Left lung (tissue), 14 donors: Measurements from ENCODE around the gene MMAB. TPM values are rescaled to one million over a fixed set of nuclear protein-coding genes. Genes with fewer than 3 reads are reported as not detected.
A peak's percentile ranks its signal among the peaks of the same experiment; 100 is the strongest.

Experiments
- ATAC-seq: fragments of 200-7000 bp; cut with Tn5 transposase; one replicate; pipeline ENCODE4 v1.9.1; 2020; ENCODE audit warnings: moderate library complexity
- DNase-seq, 4 donors: peaks; one replicate each; pipeline ENCODE4 v3.0.0-alpha.2; 2013 to 2020
- H3K27ac ChIP-seq, 2 donors: fragments of 200-600 bp; sonication (generic) in 1 of 2; one replicate each; pipeline versions ENCODE4 v1.5.0 to v1.8.0; 2020 to 2021
- H3K27me3 ChIP-seq, 2 donors: fragments of 200-600 bp; sonication (generic) in 1 of 2; one replicate each; pipeline versions ENCODE4 v1.5.0 to v1.8.0; 2020 to 2021
- H3K36me3 ChIP-seq, 2 donors: fragments of 200-600 bp; sonication (generic) in 1 of 2; one replicate each; pipeline versions ENCODE4 v1.5.0 to v1.8.0; 2020 to 2021
- H3K4me1 ChIP-seq, 2 donors: fragments of 200-600 bp; one replicate each; pipeline ENCODE4 v1.8.0; 2021
- H3K4me3 ChIP-seq, 2 donors: fragments of 200-600 bp; sonication (generic) in 1 of 2; one replicate each; pipeline versions ENCODE4 v1.5.0 to v1.8.0; 2020 to 2021; ENCODE audit warnings: mild to moderate bottlenecking in 1 of 2
- H3K9me3 ChIP-seq, 2 donors: fragments of 200-600 bp; sonication (generic) in 1 of 2; one replicate each; pipeline versions ENCODE4 v1.5.0 to v1.8.0; 2020 to 2021
- intact Hi-C, 2 donors: fragments of 100-400 bp; cut with DNase I; formaldehyde crosslinking; loops; one replicate each; pipeline versions ENCODE4 v1.11.2 to v1.14.2; 2022
- long read RNA-seq, 12 donors: library from polyadenylated mRNA in 2 of 12; unstranded in 2 of 12; transcript quantifications; one replicate each; pipeline ENCODE4 v2.0.0 and lab custom pipeline, GENCODE V29; 2019 to 2026
- polyA plus RNA-seq, 6 donors: library from polyadenylated mRNA; unstranded; fragments of 120-200 nt; gene quantifications; one replicate each; pipeline ENCODE4 v1.2.1, GENCODE V29; 2013; ENCODE audit not compliant: insufficient read length in 6 of 6
- total RNA-seq, 2 donors: library from RNA; stranded (reverse); fragmentation: NEBNext Ultra II Directional; extraction: Animal tissue kit (Norgen Biotek cat#: 25700); gene quantifications; one replicate each; pipeline ENCODE4 v1.2.1, GENCODE V29; 2021
- TF ChIP-seq, protein P1 (sequence below), 2 donors: fragments of 200-600 bp; sonication (generic) in 1 of 2; IDR thresholded peaks; one replicate each; pipeline versions ENCODE4 v1.5.0 to v1.8.0; 2021; ENCODE audit warnings: antibody characterized with exemption in 2 of 2
- donor health status: DM: no; HTN: yes; CAD: no.
- donor health status: DM: no; HTN: no; CAD: no.

Gene MMAB
- total RNA-seq (10 to 100 TPM; 43.9 to 76.1 TPM), polyA plus RNA-seq (10 to 100 TPM; 24.9 to 36.2 (median 28.7) TPM)
- long read RNA-seq, donor 1, full-length matches to known transcripts = 18 of 18 reads
- long read RNA-seq, donor 1, partial matches to known transcripts = 0 of 18 reads
- long read RNA-seq, donor 1, other reads (novel, unspliced or antisense) = 0 of 18 reads
- long read RNA-seq, donor 2, full-length matches to known transcripts = 8 of 14 reads
- long read RNA-seq, donor 2, partial matches to known transcripts = 0 of 14 reads
- long read RNA-seq, donor 2, other reads (novel, unspliced or antisense) = 6 of 14 reads
- long read RNA-seq, donor 3, full-length matches to known transcripts = 4 of 4 reads
- long read RNA-seq, donor 3, partial matches to known transcripts = 0 of 4 reads
- long read RNA-seq, donor 3, other reads (novel, unspliced or antisense) = 0 of 4 reads
- long read RNA-seq, donor 4, full-length matches to known transcripts = 30 of 39 reads
- long read RNA-seq, donor 4, partial matches to known transcripts = 3 of 39 reads
- long read RNA-seq, donor 4, other reads (novel, unspliced or antisense) = 6 of 39 reads
- long read RNA-seq, donor 5, full-length matches to known transcripts = 9 of 20 reads
- long read RNA-seq, donor 5, partial matches to known transcripts = 11 of 20 reads
- long read RNA-seq, donor 5, other reads (novel, unspliced or antisense) = 0 of 20 reads
- long read RNA-seq, donor 6, full-length matches to known transcripts = 16 of 16 reads
- long read RNA-seq, donor 6, partial matches to known transcripts = 0 of 16 reads
- long read RNA-seq, donor 6, other reads (novel, unspliced or antisense) = 0 of 16 reads
- long read RNA-seq, donor 7, full-length matches to known transcripts = 11 of 11 reads
- long read RNA-seq, donor 7, partial matches to known transcripts = 0 of 11 reads
- long read RNA-seq, donor 7, other reads (novel, unspliced or antisense) = 0 of 11 reads
- long read RNA-seq, donor 8, full-length matches to known transcripts = 7 of 7 reads
- long read RNA-seq, donor 8, partial matches to known transcripts = 0 of 7 reads
- long read RNA-seq, donor 8, other reads (novel, unspliced or antisense) = 0 of 7 reads
- long read RNA-seq, donor 9 = 0 reads
- long read RNA-seq, donor 10, full-length matches to known transcripts = 95 of 111 reads
- long read RNA-seq, donor 10, partial matches to known transcripts = 1 of 111 reads
- long read RNA-seq, donor 10, other reads (novel, unspliced or antisense) = 15 of 111 reads
- long read RNA-seq, donor 11, full-length matches to known transcripts = 26 of 34 reads
- long read RNA-seq, donor 11, partial matches to known transcripts = 8 of 34 reads
- long read RNA-seq, donor 11, other reads (novel, unspliced or antisense) = 0 of 34 reads
- long read RNA-seq, donor 12, full-length matches to known transcripts = 6 of 33 reads
- long read RNA-seq, donor 12, partial matches to known transcripts = 27 of 33 reads
- long read RNA-seq, donor 12, other reads (novel, unspliced or antisense) = 0 of 33 reads

GRCh38 chr12:109573029-109573913 lies at the start of gene MMAB, which contains the start of gene MVK:
TSS of gene MMAB (minus strand) at chr12:109573504. CDS start at chr12:109573480, 24 bp downstream.
TSS of gene MVK (plus strand) at chr12:109573794. CDS start at chr12:109574823, 1,029 bp downstream.
- peaks cover 0 to 41% of the 10 kb centered on the region in 2 donors for H3K36me3 ChIP-seq
- H3K4me1 ChIP-seq = peaks cover 5 to 14% of the 10 kb centered on the region in 2 donors
- peak within 1 kb of the TSS; percentile 75 to 82 for H3K4me3 ChIP-seq
- intact Hi-C loops = no loop called here
- H3K27ac ChIP-seq = peak within 1 kb of the TSS; percentile 81 to 87
- H3K9me3 ChIP-seq = no peaks in the 10 kb centered on the region
- TF ChIP-seq, protein P1, sequence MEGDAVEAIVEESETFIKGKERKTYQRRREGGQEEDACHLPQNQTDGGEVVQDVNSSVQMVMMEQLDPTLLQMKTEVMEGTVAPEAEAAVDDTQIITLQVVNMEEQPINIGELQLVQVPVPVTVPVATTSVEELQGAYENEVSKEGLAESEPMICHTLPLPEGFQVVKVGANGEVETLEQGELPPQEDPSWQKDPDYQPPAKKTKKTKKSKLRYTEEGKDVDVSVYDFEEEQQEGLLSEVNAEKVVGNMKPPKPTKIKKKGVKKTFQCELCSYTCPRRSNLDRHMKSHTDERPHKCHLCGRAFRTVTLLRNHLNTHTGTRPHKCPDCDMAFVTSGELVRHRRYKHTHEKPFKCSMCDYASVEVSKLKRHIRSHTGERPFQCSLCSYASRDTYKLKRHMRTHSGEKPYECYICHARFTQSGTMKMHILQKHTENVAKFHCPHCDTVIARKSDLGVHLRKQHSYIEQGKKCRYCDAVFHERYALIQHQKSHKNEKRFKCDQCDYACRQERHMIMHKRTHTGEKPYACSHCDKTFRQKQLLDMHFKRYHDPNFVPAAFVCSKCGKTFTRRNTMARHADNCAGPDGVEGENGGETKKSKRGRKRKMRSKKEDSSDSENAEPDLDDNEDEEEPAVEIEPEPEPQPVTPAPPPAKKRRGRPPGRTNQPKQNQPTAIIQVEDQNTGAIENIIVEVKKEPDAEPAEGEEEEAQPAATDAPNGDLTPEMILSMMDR (IDR thresholded peaks at IDR 0.05) = no peak
- no peaks in the 10 kb centered on the region for H3K27me3 ChIP-seq
- ATAC-seq (peak; percentile 98), DNase-seq (peak; percentile 97 to 99 (median 98))

GRCh38 chr12:109621901-109622364 lies 48.6 kb upstream of the MMAB start:
- TF ChIP-seq, protein P1 (IDR thresholded peaks at IDR 0.05) = no peak
- DNase-seq = no peak
- intact Hi-C loops = no loop called here
- Histone ChIP-seq H3K27me3 (peaks cover 0 to 53% of the 10 kb centered on the region in 2 donors), H3K27ac (no peak overlapping the region), H3K9me3 (no peaks in the 10 kb centered on the region), H3K4me1 (no peaks in the 10 kb centered on the region), H3K36me3 (no peaks in the 10 kb centered on the region), H3K4me3 (no peak overlapping the region)
- no peak for ATAC-seq

DNA sequence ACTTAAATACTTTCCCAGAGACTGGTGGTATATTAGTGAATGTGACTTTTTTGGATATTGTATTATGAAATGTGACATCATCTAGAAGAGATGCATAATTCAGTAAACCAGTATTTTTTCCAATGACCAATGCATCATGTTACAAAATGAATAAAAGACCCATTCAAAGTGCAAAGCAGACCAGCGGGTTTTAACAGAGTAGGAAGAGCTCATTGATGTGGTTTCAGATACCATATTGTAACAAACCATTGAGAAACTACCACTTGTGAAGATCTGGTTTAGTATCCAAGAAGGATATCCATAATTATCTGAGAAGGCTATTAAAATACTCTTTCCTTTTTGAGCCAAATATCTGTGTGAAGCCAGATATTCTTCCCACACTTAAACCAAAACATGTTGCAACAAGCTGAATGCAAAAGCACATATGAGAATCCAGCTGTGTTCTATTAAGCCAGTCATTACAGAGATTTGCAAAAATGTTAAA lies 47.9 kb upstream of the MMAB start:
- TF ChIP-seq, protein P1 (IDR thresholded peaks at IDR 0.05) = no peak
- intact Hi-C loops = no loop called here
- DNase-seq (peak in 2 of 4 donors; percentile 69 to 80), ATAC-seq (no peak)
- Histone ChIP-seq H3K27ac (no peak overlapping the region), H3K4me1 (no peaks in the 10 kb centered on the region), H3K27me3 (peaks cover 0 to 54% of the 10 kb centered on the region in 2 donors), H3K4me3 (no peak overlapping the region), H3K9me3 (no peaks in the 10 kb centered on the region), H3K36me3 (no peaks in the 10 kb centered on the region)
